Liver (tissue), 9 donors: ENCODE data around the gene KLHDC2. TPM values are rescaled to one million over a fixed set of nuclear protein-coding genes. Genes with fewer than 3 reads are reported as not detected.
"Not testable (repeated sequence)": the region's sequence is repeated elsewhere in the genome, so short reads cannot be mapped to it uniquely, and the experiment has no call there.

ENCODE experiments used
- DNase-seq: peaks from one replicate; pipeline ENCODE4 v3.0.0-alpha.2; 2017; ENCODE audit warnings: low spot score
- H3K27ac ChIP-seq, 2 donors: one replicate each; pipeline ENCODE4 v1.7.0; 2013; ENCODE audit warnings: inconsistent platforms in 2 of 2, low read length in 2 of 2, control low read depth in 1 of 2, low read depth in 1 of 2, mild to moderate bottlenecking in 1 of 2
- H3K27me3 ChIP-seq, 4 donors: one replicate each; pipeline versions ENCODE4 v1.6.1 to v1.7.0; 2013; ENCODE audit warnings: low read length in 3 of 4, inconsistent platforms in 1 of 4, mild to moderate bottlenecking in 1 of 4, moderate library complexity in 1 of 4; ENCODE audit not compliant: control insufficient read depth in 4 of 4, insufficient read depth in 4 of 4
- H3K36me3 ChIP-seq, 4 donors: one replicate each; pipeline versions ENCODE4 v1.6.1 to v1.7.0; 2013; ENCODE audit warnings: low read length in 3 of 4, mild to moderate bottlenecking in 3 of 4, low read depth in 1 of 4, moderate library complexity in 1 of 4; ENCODE audit not compliant: control insufficient read depth in 4 of 4, insufficient read depth in 3 of 4
- H3K4me1 ChIP-seq, 4 donors: one replicate each; pipeline versions ENCODE4 v1.6.1 to v1.7.0; 2013; ENCODE audit warnings: low read length in 3 of 4, mild to moderate bottlenecking in 3 of 4, moderate library complexity in 1 of 4; ENCODE audit not compliant: control insufficient read depth in 4 of 4, insufficient read depth in 4 of 4
- H3K4me3 ChIP-seq, 3 donors: one replicate each; pipeline versions ENCODE4 v1.6.1 to v1.7.0; 2013; ENCODE audit warnings: low read length in 3 of 3, control low read depth in 1 of 3, low read depth in 1 of 3, mild to moderate bottlenecking in 1 of 3
- H3K9ac ChIP-seq, 2 donors: one replicate each; pipeline ENCODE4 v1.7.0; 2013; ENCODE audit warnings: low read length in 2 of 2, mild to moderate bottlenecking in 2 of 2, moderate library complexity in 2 of 2, control low read depth in 1 of 2, low read depth in 1 of 2
- H3K9me3 ChIP-seq, 4 donors: one replicate each; pipeline versions ENCODE4 v1.6.1 to v1.7.0; 2013; ENCODE audit warnings: low read length in 3 of 4; ENCODE audit not compliant: control insufficient read depth in 4 of 4
- ATF3 ChIP-seq: IDR thresholded peaks from 2 replicates; pipeline ENCODE4 v1.6.1; 2016; ENCODE audit warnings: antibody characterized with exemption
- CTCF ChIP-seq: fragments of 150-350 bp; IDR thresholded peaks from 2 replicates; pipeline ENCODE4 v1.5.1; 2017; ENCODE audit warnings: improper control_type of control experiment, low read depth, low read length; ENCODE audit not compliant: missing input control
- EGR1 ChIP-seq, 2 donors: IDR thresholded peaks; 2 replicates each; pipeline ENCODE4 v1.6.1; 2016 to 2018; ENCODE audit warnings: antibody characterized with exemption in 2 of 2, low read depth in 2 of 2
- FOXA1 ChIP-seq: IDR thresholded peaks from 2 replicates; pipeline ENCODE4 v1.6.1; 2016; ENCODE audit warnings: antibody characterized with exemption
- FOXA2 ChIP-seq: IDR thresholded peaks from 2 replicates; pipeline ENCODE4 v1.6.1; 2016; ENCODE audit warnings: antibody characterized with exemption
- HNF4A ChIP-seq, 2 donors: conservative IDR thresholded peaks; 2 replicates each; pipeline ENCODE4 v1.6.1; 2016; ENCODE audit warnings: antibody characterized with exemption in 2 of 2, mild to moderate bottlenecking in 2 of 2
- HNF4G ChIP-seq: IDR thresholded peaks from 2 replicates; pipeline ENCODE4 v1.6.1; 2016; ENCODE audit warnings: antibody characterized with exemption
- JUND ChIP-seq, 2 donors: IDR thresholded peaks; 2 replicates each; pipeline ENCODE4 v1.6.1; 2016; ENCODE audit warnings: antibody characterized with exemption in 2 of 2
- RAD21 ChIP-seq, 2 donors: IDR thresholded peaks; 2 replicates each; pipeline ENCODE4 v1.6.1; 2016; ENCODE audit warnings: antibody characterized with exemption in 2 of 2, mild to moderate bottlenecking in 2 of 2
- REST ChIP-seq: IDR thresholded peaks from 2 replicates; pipeline ENCODE4 v1.6.1; 2016; ENCODE audit warnings: antibody characterized with exemption, mild to moderate bottlenecking
- SP1 ChIP-seq: IDR thresholded peaks from 2 replicates; pipeline ENCODE4 v1.6.1; 2018; ENCODE audit warnings: antibody characterized with exemption, mild to moderate bottlenecking
- TAF1 ChIP-seq: conservative IDR thresholded peaks from 2 replicates; pipeline ENCODE4 v1.6.1; 2016; ENCODE audit warnings: antibody characterized with exemption, mild to moderate bottlenecking
- YY1 ChIP-seq: IDR thresholded peaks from 2 replicates; pipeline ENCODE4 v1.6.1; 2016; ENCODE audit warnings: antibody characterized with exemption, mild to moderate bottlenecking
- WGBS: extraction: QIAGEN DNeasy Blood & Tissue Kit; methylation state at CpG from one replicate; pipeline ENCODE4 v1.1.7; 2013; 5-methylcytosine and 5-hydroxymethylcytosine counted together
- polyA plus RNA-seq, 2 donors: library from polyadenylated mRNA; stranded (reverse) in 1 of 2; unstranded in 1 of 2; fragments of 200-250 nt in 1 of 2; fragments of >200 nt in 1 of 2; fragmentation: Nextera tagmentation in 1 of 2; extraction: Ambion mirVana in 1 of 2; gene quantifications; one replicate each; pipeline versions ENCODE4 v1.2.1 to v1.2.3, GENCODE V29; 2013 to 2015
- total RNA-seq, 2 donors: library from RNA; depleted of rRNA; stranded (reverse); fragments of >200 nt; gene quantifications; one replicate each; pipeline ENCODE4 v1.2.3, GENCODE V29; 2014
- donor health status: healthy.
- donor health status: healthy.
- donor health status: healthy.
- donor health status: healthy.
- donor health status: healthy.

The KLHDC2 gene
- total and polyA plus RNA-seq, 4 donors, result 41.1 to 99.0 (median 89.0) TPM

GRCh38 chr14:49745191-49745590, 22.8 kb upstream of the KLHDC2 start:
- Histone ChIP-seq H3K9ac (no peak overlapping the region), H3K36me3 (peaks cover 2 to 19% (median 5%) of the 10 kb centered on the region in 4 donors), H3K9me3 (no peaks in the 10 kb centered on the region), H3K4me3 (no peak overlapping the region), H3K4me1 (peaks cover 0 to 2% (median 0%) of the 10 kb centered on the region in 4 donors), H3K27ac (no peak overlapping the region), H3K27me3 (no peaks in the 10 kb centered on the region)
- WGBS, result 98% methylated on average over 1 of the region's 1 CpG
- DNase-seq, result no peak
- no peak for TF ChIP-seq JUND (IDR thresholded peaks at IDR 0.05)
- no peak for TF ChIP-seq ATF3

GRCh38 chr14:49746476-49746875, 21.5 kb upstream of the KLHDC2 start:
- DNase-seq, H3K9me3 ChIP-seq, H3K4me1 ChIP-seq, H3K27ac ChIP-seq, H3K9ac ChIP-seq, H3K27me3 ChIP-seq, H3K4me3 ChIP-seq: not testable (repeated sequence)
- peaks cover 2 to 19% (median 4%) of the 10 kb centered on the region in 4 donors for H3K36me3 ChIP-seq
- TF ChIP-seq ATF3 (peak; percentile 13), HNF4A (conservative IDR thresholded peaks at IDR 0.05) (peak; percentile 62 to 79), HNF4G (peak; percentile 14), RAD21 (IDR thresholded peaks at IDR 0.05) (peak in 1 of 2 donors; percentile 12)

- 87% methylated on average over 5 of the region's 5 CpGs for WGBS
- H3K36me3 ChIP-seq, result no peaks in the 10 kb centered on the region
- H3K9ac ChIP-seq, result no peak overlapping the region
- no peaks in the 10 kb centered on the region for H3K9me3 ChIP-seq
- TF ChIP-seq FOXA2 (no peak), YY1 (no peak), SP1 (no peak), ATF3 (no peak), TAF1 (no peak), FOXA1 (no peak), EGR1 (IDR thresholded peaks at IDR 0.05; ENCODE audit: low read depth in 2 of 2) (no peak), HNF4G (no peak), CTCF (no peak), REST (no peak), RAD21 (IDR thresholded peaks at IDR 0.05) (no peak)
- no peak overlapping the region for H3K4me3 ChIP-seq
- no peaks in the 10 kb centered on the region for H3K4me1 ChIP-seq
- no peaks in the 10 kb centered on the region for H3K27me3 ChIP-seq
- H3K27ac ChIP-seq, result no peak overlapping the region
- DNase-seq, result no peak
These were observed 13.3 kb upstream of the KLHDC2 start for GRCh38 chr14:49754570-49755097.
